ENCODE measurements around the gene SPOPL.

The SPOPL gene

GRCh38 chr2:138499684-138500083, 1.9 kb upstream of the SPOPL start:
- POLR2A ChIA-PET = no interaction called here
- H3K4me3 ChIP-seq (ENCODE audit: low read depth, low read length) = no peak overlapping the region
- CTCF ChIA-PET = no interaction called here
- no peak for DNase-seq (ENCODE audit: low read depth, low spot score)
- TF ChIP-seq CTCF (IDR thresholded peaks at IDR 0.05; ENCODE audit: insufficient read depth, low read length, missing control alignments) = no peak

- POLR2A ChIA-PET = interaction anchor here (1.1 kb wide), 1 partner anchor 15 kb away, joined by 4 read pairs; no protein-coding TSS in a partner anchor
- TF ChIP-seq CTCF (IDR thresholded peaks at IDR 0.05; ENCODE audit: insufficient read depth, low read length, missing control alignments) = no peak
- CTCF ChIA-PET = interaction anchor here (0.9 to 1.0 kb wide), 2 partner anchors 22 to 90 kb away, joined by 3 read pairs; no protein-coding TSS in a partner anchor
- DNase-seq (ENCODE audit: low read depth, low spot score) = no peak
- peak overlapping the region; percentile 77 for H3K4me3 ChIP-seq (ENCODE audit: low read depth, low read length)
Observed at GRCh38 chr2:138500592-138501424, 762 bp upstream of the SPOPL start.

GRCh38 chr2:138502255-138503086, 901 bp downstream of the SPOPL start:
- no peak for DNase-seq (ENCODE audit: low read depth, low spot score)
- TF ChIP-seq CTCF (IDR thresholded peaks at IDR 0.05; ENCODE audit: insufficient read depth, low read length, missing control alignments) = no peak
- CTCF ChIA-PET = no interaction called here
- H3K4me3 ChIP-seq (ENCODE audit: low read depth, low read length) = peak overlapping the region; percentile 85
- POLR2A ChIA-PET = no interaction called here

GRCh38 chr2:138503087-138503442, 1.5 kb downstream of the SPOPL start:
- no peak for DNase-seq (ENCODE audit: low read depth, low spot score)
- CTCF ChIA-PET = no interaction called here
- TF ChIP-seq CTCF (IDR thresholded peaks at IDR 0.05; ENCODE audit: insufficient read depth, low read length, missing control alignments) = no peak
- peak overlapping the region; percentile 85 for H3K4me3 ChIP-seq (ENCODE audit: low read depth, low read length)
- POLR2A ChIA-PET = no interaction called here

GRCh38 chr2:138503652-138504051, 2.1 kb downstream of the SPOPL start:
- CTCF ChIA-PET = no interaction called here
- POLR2A ChIA-PET = no interaction called here
- no peak for TF ChIP-seq CTCF (IDR thresholded peaks at IDR 0.05; ENCODE audit: insufficient read depth, low read length, missing control alignments)
- H3K4me3 ChIP-seq (ENCODE audit: low read depth, low read length) = no peak overlapping the region
- no peak for DNase-seq (ENCODE audit: low read depth, low spot score)

GRCh38 chr2:138504092-138504491, 2.5 kb downstream of the SPOPL start:
- CTCF ChIA-PET = no interaction called here
- POLR2A ChIA-PET = no interaction called here
- H3K4me3 ChIP-seq (ENCODE audit: low read depth, low read length) = no peak overlapping the region
- DNase-seq (ENCODE audit: low read depth, low spot score) = no peak
- TF ChIP-seq CTCF (IDR thresholded peaks at IDR 0.05; ENCODE audit: insufficient read depth, low read length, missing control alignments) = no peak
